ENCODE data around the gene PROM1. TPM values are rescaled to one million over a fixed set of nuclear protein-coding genes. Genes with fewer than 3 reads are reported as not detected.
A peak's percentile ranks its signal among the peaks of the same experiment; 100 is the strongest.

The PROM1 gene
- polyA plus RNA-seq, 4 donors: 0.45 to 32.9 (median 4.8) TPM

- FAIRE-seq (no peak), DNase-seq (no peak)
- H3K27ac ChIP-seq (ENCODE audit: low read depth in 1 of 3, low read length in 2 of 3): no peak overlapping the region
- no peaks in the 10 kb centered on the region for H3K4me1 ChIP-seq (ENCODE audit: control insufficient read depth in 3 of 3, insufficient read depth in 2 of 3, low read depth in 1 of 3, low read length in 2 of 3)
- H3K4me3 ChIP-seq (ENCODE audit: low read depth in 1 of 3, low read length in 3 of 3): no peak overlapping the region
- no peaks in the 10 kb centered on the region for H3K27me3 ChIP-seq (ENCODE audit: control insufficient read depth in 3 of 3, insufficient read depth in 3 of 3, low read length in 3 of 3)
- peaks cover 0 to 4% (median 0%) of the 10 kb centered on the region in 3 donors for H3K36me3 ChIP-seq (ENCODE audit: control insufficient read depth in 3 of 3, insufficient read depth in 2 of 3, low read depth in 1 of 3, low read length in 3 of 3)
- 63 to 76% (median 66%) methylated on average over 2 of the region's 2 CpGs for WGBS, 3 donors
- no peaks in the 10 kb centered on the region for H3K9me3 ChIP-seq (ENCODE audit: control insufficient read depth in 2 of 2, insufficient read depth in 1 of 2, low read depth in 1 of 2, low read length in 1 of 2)
These were observed 67.3 kb downstream of the PROM1 start for GRCh38 chr4:16016536-16016935.

- H3K27me3 ChIP-seq (ENCODE audit: control insufficient read depth in 3 of 3, insufficient read depth in 3 of 3, low read length in 3 of 3): no peaks in the 10 kb centered on the region
- WGBS, 3 donors: 76 to 86% (median 80%) methylated on average over 6 of the region's 6 CpGs
- H3K27ac ChIP-seq (ENCODE audit: low read depth in 1 of 3, low read length in 2 of 3): no peak overlapping the region
- H3K9me3 ChIP-seq (ENCODE audit: control insufficient read depth in 2 of 2, insufficient read depth in 1 of 2, low read depth in 1 of 2, low read length in 1 of 2): no peaks in the 10 kb centered on the region
- no peak for DNase-seq
- FAIRE-seq: no peak
- H3K36me3 ChIP-seq (ENCODE audit: control insufficient read depth in 3 of 3, insufficient read depth in 2 of 3, low read depth in 1 of 3, low read length in 3 of 3): no peaks in the 10 kb centered on the region
- no peak overlapping the region for H3K4me3 ChIP-seq (ENCODE audit: low read depth in 1 of 3, low read length in 3 of 3)
- no peaks in the 10 kb centered on the region for H3K4me1 ChIP-seq (ENCODE audit: control insufficient read depth in 3 of 3, insufficient read depth in 2 of 3, low read depth in 1 of 3, low read length in 2 of 3)
These were observed 72.7 kb downstream of the PROM1 start for GRCh38 chr4:16011173-16011572.

- Histone ChIP-seq H3K27me3 (ENCODE audit: control insufficient read depth in 3 of 3, insufficient read depth in 3 of 3, low read length in 3 of 3) (no peaks in the 10 kb centered on the region), H3K9me3 (ENCODE audit: control insufficient read depth in 2 of 2, insufficient read depth in 1 of 2, low read depth in 1 of 2, low read length in 1 of 2) (no peaks in the 10 kb centered on the region), H3K4me1 (ENCODE audit: control insufficient read depth in 3 of 3, insufficient read depth in 2 of 3, low read depth in 1 of 3, low read length in 2 of 3) (no peaks in the 10 kb centered on the region), H3K27ac (ENCODE audit: low read depth in 1 of 3, low read length in 2 of 3) (no peak overlapping the region), H3K4me3 (ENCODE audit: low read depth in 1 of 3, low read length in 3 of 3) (no peak overlapping the region), H3K36me3 (ENCODE audit: control insufficient read depth in 3 of 3, insufficient read depth in 2 of 3, low read depth in 1 of 3, low read length in 3 of 3) (no peaks in the 10 kb centered on the region)
- no peak for FAIRE-seq
- 89 to 93% (median 89%) methylated on average over 4 of the region's 4 CpGs for WGBS, 3 donors
- no peak for DNase-seq
These were observed 74.7 kb downstream of the PROM1 start for GRCh38 chr4:16009153-16009552.

GRCh38 chr4:16007471-16008095 is 76.2 kb downstream of the PROM1 start:
- Histone ChIP-seq H3K4me1 (ENCODE audit: control insufficient read depth in 3 of 3, insufficient read depth in 2 of 3, low read depth in 1 of 3, low read length in 2 of 3) (no peaks in the 10 kb centered on the region), H3K27ac (ENCODE audit: low read depth in 1 of 3, low read length in 2 of 3) (no peak overlapping the region), H3K4me3 (ENCODE audit: low read depth in 1 of 3, low read length in 3 of 3) (no peak overlapping the region), H3K27me3 (ENCODE audit: control insufficient read depth in 3 of 3, insufficient read depth in 3 of 3, low read length in 3 of 3) (no peaks in the 10 kb centered on the region), H3K36me3 (ENCODE audit: control insufficient read depth in 3 of 3, insufficient read depth in 2 of 3, low read depth in 1 of 3, low read length in 3 of 3) (no peaks in the 10 kb centered on the region), H3K9me3 (ENCODE audit: control insufficient read depth in 2 of 2, insufficient read depth in 1 of 2, low read depth in 1 of 2, low read length in 1 of 2) (no peaks in the 10 kb centered on the region)
- DNase-seq (no peak), FAIRE-seq (no peak)
- whole genome bisulfite sequencing, 3 donors: 56 to 73% (median 62%) methylated on average over 5 of the region's 5 CpGs

GRCh38 chr4:16006771-16007446 is 76.9 kb downstream of the PROM1 start:
- H3K27ac ChIP-seq (ENCODE audit: low read depth in 1 of 3, low read length in 2 of 3): no peak overlapping the region
- H3K4me1 ChIP-seq (ENCODE audit: control insufficient read depth in 3 of 3, insufficient read depth in 2 of 3, low read depth in 1 of 3, low read length in 2 of 3): no peaks in the 10 kb centered on the region
- no peak for DNase-seq
- H3K9me3 ChIP-seq (ENCODE audit: control insufficient read depth in 2 of 2, insufficient read depth in 1 of 2, low read depth in 1 of 2, low read length in 1 of 2): no peaks in the 10 kb centered on the region
- H3K36me3 ChIP-seq (ENCODE audit: control insufficient read depth in 3 of 3, insufficient read depth in 2 of 3, low read depth in 1 of 3, low read length in 3 of 3): no peaks in the 10 kb centered on the region
- FAIRE-seq: no peak
- WGBS, 3 donors: 88 to 94% (median 94%) methylated on average over 6 of the region's 6 CpGs
- no peak overlapping the region for H3K4me3 ChIP-seq (ENCODE audit: low read depth in 1 of 3, low read length in 3 of 3)
- no peaks in the 10 kb centered on the region for H3K27me3 ChIP-seq (ENCODE audit: control insufficient read depth in 3 of 3, insufficient read depth in 3 of 3, low read length in 3 of 3)

- DNase-seq (no peak), FAIRE-seq (no peak)
- Histone ChIP-seq H3K4me3 (ENCODE audit: low read depth in 1 of 3, low read length in 3 of 3) (no peak overlapping the region), H3K4me1 (ENCODE audit: control insufficient read depth in 3 of 3, insufficient read depth in 2 of 3, low read depth in 1 of 3, low read length in 2 of 3) (no peaks in the 10 kb centered on the region), H3K36me3 (ENCODE audit: control insufficient read depth in 3 of 3, insufficient read depth in 2 of 3, low read depth in 1 of 3, low read length in 3 of 3) (peaks cover 0 to 4% (median 0%) of the 10 kb centered on the region in 3 donors), H3K27me3 (ENCODE audit: control insufficient read depth in 3 of 3, insufficient read depth in 3 of 3, low read length in 3 of 3) (no peaks in the 10 kb centered on the region), H3K9me3 (ENCODE audit: control insufficient read depth in 2 of 2, insufficient read depth in 1 of 2, low read depth in 1 of 2, low read length in 1 of 2) (no peaks in the 10 kb centered on the region), H3K27ac (ENCODE audit: low read depth in 1 of 3, low read length in 2 of 3) (no peak overlapping the region)
- 75 to 88% (median 77%) methylated on average over 5 of the region's 5 CpGs for WGBS, 3 donors
These were observed 78.1 kb downstream of the PROM1 start for GRCh38 chr4:16005676-16006075.

GRCh38 chr4:16001484-16001858 is 82.4 kb downstream of the PROM1 start:
- Histone ChIP-seq H3K27ac (ENCODE audit: low read depth in 1 of 3, low read length in 2 of 3) (no peak overlapping the region), H3K4me1 (ENCODE audit: control insufficient read depth in 3 of 3, insufficient read depth in 2 of 3, low read depth in 1 of 3, low read length in 2 of 3) (no peaks in the 10 kb centered on the region), H3K27me3 (ENCODE audit: control insufficient read depth in 3 of 3, insufficient read depth in 3 of 3, low read length in 3 of 3) (no peaks in the 10 kb centered on the region), H3K9me3 (ENCODE audit: control insufficient read depth in 2 of 2, insufficient read depth in 1 of 2, low read depth in 1 of 2, low read length in 1 of 2) (no peaks in the 10 kb centered on the region), H3K36me3 (ENCODE audit: control insufficient read depth in 3 of 3, insufficient read depth in 2 of 3, low read depth in 1 of 3, low read length in 3 of 3) (peaks cover 0 to 4% (median 0%) of the 10 kb centered on the region in 3 donors), H3K4me3 (ENCODE audit: low read depth in 1 of 3, low read length in 3 of 3) (no peak overlapping the region)
- 1 to 4% (median 3%) methylated on average over 4 of the region's 4 CpGs for WGBS, 3 donors
- FAIRE-seq (no peak), DNase-seq (peak; percentile 64 to 65)

GRCh38 chr4:16000708-16001483 is 82.9 kb downstream of the PROM1 start:
- Histone ChIP-seq H3K27me3 (ENCODE audit: control insufficient read depth in 3 of 3, insufficient read depth in 3 of 3, low read length in 3 of 3) (no peaks in the 10 kb centered on the region), H3K4me1 (ENCODE audit: control insufficient read depth in 3 of 3, insufficient read depth in 2 of 3, low read depth in 1 of 3, low read length in 2 of 3) (no peaks in the 10 kb centered on the region), H3K9me3 (ENCODE audit: control insufficient read depth in 2 of 2, insufficient read depth in 1 of 2, low read depth in 1 of 2, low read length in 1 of 2) (no peaks in the 10 kb centered on the region), H3K27ac (ENCODE audit: low read depth in 1 of 3, low read length in 2 of 3) (no peak overlapping the region), H3K4me3 (ENCODE audit: low read depth in 1 of 3, low read length in 3 of 3) (no peak overlapping the region), H3K36me3 (ENCODE audit: control insufficient read depth in 3 of 3, insufficient read depth in 2 of 3, low read depth in 1 of 3, low read length in 3 of 3) (peaks cover 0 to 4% (median 0%) of the 10 kb centered on the region in 3 donors)
- FAIRE-seq (no peak), DNase-seq (no peak)
- 71 to 75% (median 71%) methylated on average over 12 of the region's 12 CpGs for WGBS, 3 donors

Measured in small intestine (tissue), 7 donors.